Measurements from ENCODE around the gene ZNF644. TPM values are rescaled to one million over a fixed set of nuclear protein-coding genes. Genes with fewer than 3 reads are reported as not detected.

The ZNF644 gene
- polyA plus RNA-seq, 1 of the 3 experiments (the other 2 are of a cell fraction), result 5.6 TPM

- no peaks in the 10 kb centered on the region for H3K9me2 ChIP-seq
- H3K9ac ChIP-seq, result no peak overlapping the region
- H3K27me3 ChIP-seq (ENCODE audit: insufficient read depth), result no peaks in the 10 kb centered on the region
- POLR2A ChIA-PET, result no interaction called here
- peaks cover 4 to 19% of the 10 kb centered on the region in 2 experiments for H3K36me3 ChIP-seq (replicated peaks in 1 of 2; ENCODE audit: control insufficient read depth in 1 of 2, insufficient read depth in 2 of 2, low read length in 1 of 2)
- no peak overlapping the region for H3K27ac ChIP-seq (ENCODE audit: low read depth in 2 of 2, low read length in 1 of 2)
- peaks cover 97% of the 10 kb centered on the region for H3K79me2 ChIP-seq (ENCODE audit: insufficient read depth)
- no peak overlapping the region for H2AFZ ChIP-seq (ENCODE audit: low read depth)
- no peak overlapping the region for H3K4me2 ChIP-seq
- peaks cover 11% of the 10 kb centered on the region for H3F3A ChIP-seq (replicated peaks; ENCODE audit: insufficient read depth)
- peaks cover 60% of the 10 kb centered on the region for H4K20me1 ChIP-seq (ENCODE audit: insufficient read depth)
- H3K4me1 ChIP-seq (ENCODE audit: control insufficient read depth in 1 of 2, insufficient read depth in 2 of 2, low read depth in 1 of 2, low read length in 1 of 2), result no peaks in the 10 kb centered on the region; a peak in 1 of 4 replicates
- WGBS (ENCODE audit: low lambda C conversion rate), result 100% methylated on average over 1 of the region's 1 CpG
- H3K9me3 ChIP-seq, result no peaks in the 10 kb centered on the region
- no peak for DNase-seq
- no peak overlapping the region for H3K4me3 ChIP-seq (ENCODE audit: low read depth in 2 of 2, low read length in 1 of 2)
- TF ChIP-seq MXI1 (IDR thresholded peaks at IDR 0.05; ENCODE audit: low read depth, low read length) (no peak), IRF3 (IDR thresholded peaks at IDR 0.05; ENCODE audit: low read depth, low read length) (no peak), RFX5 (IDR thresholded peaks at IDR 0.05; ENCODE audit: low read length) (no peak), TCF12 (IDR thresholded peaks at IDR 0.05) (no peak), RCOR1 (IDR thresholded peaks at IDR 0.05; ENCODE audit: low read length) (no peak), ELF1 (IDR thresholded peaks at IDR 0.05) (no peak), USF2 (IDR thresholded peaks at IDR 0.05; ENCODE audit: borderline replicate concordance, low read depth, low read length) (no peak), SMC3 (IDR thresholded peaks at IDR 0.05; ENCODE audit: low read depth, low read length) (no peak), NRF1 (IDR thresholded peaks at IDR 0.05; ENCODE audit: low read depth, low read length) (no peak), FOSL2 (IDR thresholded peaks at IDR 0.05; ENCODE audit: borderline replicate concordance, low read depth) (no peak), GABPA (IDR thresholded peaks at IDR 0.05; ENCODE audit: low read depth) (no peak), PBX3 (IDR thresholded peaks at IDR 0.05) (no peak), GATA2 (CRISPR knock-in tag; IDR thresholded peaks at IDR 0.05) (no peak), CHD2 (IDR thresholded peaks at IDR 0.05; ENCODE audit: low read length, partially characterized antibody) (no peak), ZBTB33 (IDR thresholded peaks at IDR 0.05; ENCODE audit: borderline replicate concordance, low read depth) (no peak), FOXJ3 (CRISPR knock-in tag; IDR thresholded peaks at IDR 0.05) (no peak), TEAD4 (IDR thresholded peaks at IDR 0.05; ENCODE audit: borderline replicate concordance, insufficient read depth) (no peak)
- CTCF ChIA-PET, result interaction anchor here (1.2 to 1.9 kb wide), 3 partner anchors 9 to 234 kb away, joined by 4 to 5 read pairs (median 4); no protein-coding TSS in a partner anchor
Measured at GRCh38 chr1:90955769-90956168, 66.1 kb downstream of the ZNF644 start.
